Skeletal muscle tissue (tissue), 4 donors: ENCODE measurements around the gene GALNT7. TPM values are rescaled to one million over a fixed set of nuclear protein-coding genes. Genes with fewer than 3 reads are reported as not detected.

Experiments
- H3K27ac ChIP-seq: one replicate; pipeline ENCODE4 v1.7.0; 2013; ENCODE audit warnings: mild to moderate bottlenecking, low read depth, low read length, inconsistent platforms
- H3K27me3 ChIP-seq, 3 donors: one replicate each; pipeline ENCODE4 v1.7.0; 2013; ENCODE audit warnings: low read length in 3 of 3; ENCODE audit not compliant: control insufficient read depth in 3 of 3, insufficient read depth in 3 of 3
- H3K36me3 ChIP-seq, 3 donors: one replicate each; pipeline ENCODE4 v1.7.0; 2013; ENCODE audit warnings: low read length in 3 of 3; ENCODE audit not compliant: control insufficient read depth in 3 of 3, insufficient read depth in 3 of 3
- H3K4me1 ChIP-seq, 3 donors: one replicate each; pipeline ENCODE4 v1.7.0; 2013; ENCODE audit warnings: low read length in 3 of 3, mild to moderate bottlenecking in 3 of 3; ENCODE audit not compliant: control insufficient read depth in 3 of 3, insufficient read depth in 3 of 3
- H3K4me3 ChIP-seq, 3 donors: one replicate each; pipeline ENCODE4 v1.7.0; 2013; ENCODE audit warnings: low read length in 3 of 3
- H3K9ac ChIP-seq, 3 donors: one replicate each; pipeline ENCODE4 v1.7.0; 2013; ENCODE audit warnings: low read length in 3 of 3, mild to moderate bottlenecking in 3 of 3, moderate library complexity in 2 of 3, low read depth in 1 of 3
- H3K9me3 ChIP-seq, 3 donors: one replicate each; pipeline ENCODE4 v1.7.0; 2013; ENCODE audit warnings: low read length in 3 of 3; ENCODE audit not compliant: control insufficient read depth in 3 of 3
- total RNA-seq: library from RNA; depleted of rRNA; stranded (reverse); fragments of >200 nt; gene quantifications from one replicate; pipeline ENCODE4 v1.2.3, GENCODE V29; 2014
- donor health status: Osteomylitis.

GALNT7 gene
- total RNA-seq, 1 donor from 2014 or later: 18.8 TPM

DNA sequence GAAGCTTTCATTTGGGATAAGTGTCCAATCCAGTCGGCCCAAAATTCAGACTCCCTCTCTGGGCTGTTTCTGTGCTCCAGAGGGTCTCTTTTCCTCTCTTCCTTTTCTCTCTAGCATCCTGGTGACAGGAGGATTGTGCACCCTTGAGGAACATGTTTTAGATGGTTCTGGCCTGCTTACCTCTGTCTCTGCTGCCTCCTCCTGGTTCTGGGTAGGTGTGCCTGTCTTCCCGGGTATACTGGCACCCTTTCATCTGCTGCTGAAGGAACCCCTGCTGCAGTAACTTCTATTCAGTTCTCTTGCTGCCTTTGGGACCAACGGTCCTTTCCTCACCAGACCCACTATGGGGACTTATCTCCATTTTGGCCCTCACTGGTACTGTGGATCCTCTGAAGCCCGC is 112.4 kb downstream of the GALNT7 start:
- H3K27ac ChIP-seq: no peak overlapping the region
- no peak overlapping the region for H3K4me3 ChIP-seq
- H3K9ac ChIP-seq: no peak overlapping the region
- H3K36me3 ChIP-seq: no peaks in the 10 kb centered on the region
- H3K9me3 ChIP-seq: peaks cover 0 to 14% (median 0%) of the 10 kb centered on the region in 3 donors
- H3K4me1 ChIP-seq: no peaks in the 10 kb centered on the region
- no peaks in the 10 kb centered on the region for H3K27me3 ChIP-seq

DNA sequence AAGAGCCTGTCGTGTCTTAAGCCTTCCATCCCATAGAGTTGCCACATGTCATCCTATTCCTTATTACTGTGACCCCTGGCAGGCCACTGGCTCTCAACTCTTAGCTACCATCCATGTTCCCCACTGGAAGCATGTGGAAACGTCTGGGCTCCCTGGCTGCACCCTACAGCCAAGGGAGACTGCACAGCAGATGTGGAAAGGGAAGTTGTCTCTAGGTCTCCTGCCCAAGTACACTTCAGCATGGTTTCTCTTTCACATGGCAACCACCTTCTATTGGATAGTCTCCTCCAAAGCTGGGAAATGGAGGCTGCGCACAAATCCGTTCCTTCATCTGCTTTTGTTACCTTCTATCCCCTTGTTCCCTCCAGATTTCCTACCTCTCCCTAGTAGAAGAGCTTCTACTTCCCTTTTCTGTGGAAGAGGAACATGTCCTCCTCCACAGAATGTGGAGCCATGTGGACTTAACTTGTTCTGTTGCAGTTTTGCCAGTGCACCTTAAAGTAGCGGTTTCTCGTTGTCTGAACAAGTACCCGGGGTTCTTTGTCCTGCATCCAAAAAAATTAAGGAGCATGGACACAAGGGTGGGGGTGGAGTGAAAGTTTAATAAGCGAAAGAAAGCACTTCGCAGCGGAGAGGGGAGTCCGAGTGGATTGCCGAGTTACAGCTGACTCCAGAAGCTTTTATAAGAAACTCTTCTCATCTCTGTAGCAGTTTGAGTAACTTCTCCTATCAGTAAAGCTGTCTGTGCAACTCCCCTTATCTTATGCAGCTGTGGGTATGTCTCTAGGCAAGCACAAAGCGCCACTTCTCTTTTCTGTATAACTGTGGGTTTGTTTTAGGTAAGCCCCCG is 113.0 kb downstream of the GALNT7 start:
- no peak overlapping the region for H3K9ac ChIP-seq
- H3K4me1 ChIP-seq: no peaks in the 10 kb centered on the region
- H3K9me3 ChIP-seq: peaks cover 0 to 14% (median 0%) of the 10 kb centered on the region in 3 donors
- no peaks in the 10 kb centered on the region for H3K27me3 ChIP-seq
- no peak overlapping the region for H3K27ac ChIP-seq
- H3K4me3 ChIP-seq: no peak overlapping the region
- no peaks in the 10 kb centered on the region for H3K36me3 ChIP-seq

DNA sequence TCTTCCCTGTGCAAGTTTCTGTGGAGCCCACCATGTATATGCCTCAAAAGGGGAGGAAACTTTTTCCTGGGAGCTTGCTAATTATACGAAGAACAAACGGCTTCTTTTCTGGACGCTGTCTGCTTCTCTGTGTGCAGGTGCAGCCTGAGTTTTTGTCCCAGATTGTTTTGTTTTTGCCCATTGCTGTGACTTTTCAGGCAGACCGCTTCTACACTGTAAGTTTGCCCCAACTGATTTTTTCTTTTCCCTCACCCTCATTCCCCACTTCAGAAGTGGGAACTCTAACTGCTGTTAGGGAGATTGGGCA is 113.6 kb downstream of the GALNT7 start:
- no peak overlapping the region for H3K9ac ChIP-seq
- H3K9me3 ChIP-seq: peaks cover 0 to 14% (median 0%) of the 10 kb centered on the region in 3 donors
- no peaks in the 10 kb centered on the region for H3K27me3 ChIP-seq
- no peak overlapping the region for H3K27ac ChIP-seq
- no peak overlapping the region for H3K4me3 ChIP-seq
- no peaks in the 10 kb centered on the region for H3K4me1 ChIP-seq
- no peaks in the 10 kb centered on the region for H3K36me3 ChIP-seq

DNA sequence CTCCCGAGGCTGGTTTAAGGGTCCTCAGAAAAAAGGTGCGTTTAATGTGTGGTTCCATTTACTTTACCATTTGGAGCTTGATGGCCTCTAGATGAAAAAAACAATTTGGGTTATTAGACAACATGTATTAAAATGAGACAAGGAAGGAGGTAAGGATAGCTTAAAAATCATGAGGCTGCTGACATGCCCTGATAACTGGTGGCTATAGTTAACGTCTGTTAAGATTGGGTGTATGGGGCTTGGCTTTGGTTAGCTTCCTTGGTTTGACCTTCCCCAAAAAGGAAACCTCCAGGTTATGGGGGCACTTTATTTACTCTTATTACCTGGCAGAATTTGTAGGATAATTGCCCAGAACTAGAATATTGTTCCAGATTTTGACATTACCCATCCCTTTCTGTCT is 114.0 kb downstream of the GALNT7 start:
- no peak overlapping the region for H3K4me3 ChIP-seq
- no peaks in the 10 kb centered on the region for H3K36me3 ChIP-seq
- peaks cover 0 to 14% (median 0%) of the 10 kb centered on the region in 3 donors for H3K9me3 ChIP-seq
- no peak overlapping the region for H3K9ac ChIP-seq
- no peak overlapping the region for H3K27ac ChIP-seq
- H3K27me3 ChIP-seq: no peaks in the 10 kb centered on the region
- H3K4me1 ChIP-seq: no peaks in the 10 kb centered on the region

DNA sequence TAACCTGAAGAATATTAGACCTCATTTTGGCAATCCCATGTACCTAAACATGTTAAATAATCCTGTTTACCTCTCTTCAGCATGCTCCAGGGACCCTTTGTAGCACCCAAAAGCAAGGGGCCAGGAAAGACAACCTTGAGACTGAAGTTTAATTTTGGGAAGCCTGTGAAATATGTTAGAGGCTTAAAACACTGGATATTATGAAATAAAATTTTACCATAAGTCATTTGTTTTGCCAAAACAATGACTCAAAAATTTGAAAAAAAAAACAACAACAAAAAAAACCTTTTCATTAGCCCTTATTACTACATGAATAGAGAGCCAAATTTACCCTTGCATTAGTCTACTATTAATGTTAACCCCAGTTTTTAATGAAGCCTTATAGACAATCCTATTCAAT is 115.9 kb downstream of the GALNT7 start:
- H3K9ac ChIP-seq: no peak overlapping the region
- H3K27me3 ChIP-seq: no peaks in the 10 kb centered on the region
- no peaks in the 10 kb centered on the region for H3K4me1 ChIP-seq
- no peak overlapping the region for H3K4me3 ChIP-seq
- no peaks in the 10 kb centered on the region for H3K36me3 ChIP-seq
- no peak overlapping the region for H3K27ac ChIP-seq
- H3K9me3 ChIP-seq: peaks cover 0 to 14% (median 0%) of the 10 kb centered on the region in 3 donors

DNA sequence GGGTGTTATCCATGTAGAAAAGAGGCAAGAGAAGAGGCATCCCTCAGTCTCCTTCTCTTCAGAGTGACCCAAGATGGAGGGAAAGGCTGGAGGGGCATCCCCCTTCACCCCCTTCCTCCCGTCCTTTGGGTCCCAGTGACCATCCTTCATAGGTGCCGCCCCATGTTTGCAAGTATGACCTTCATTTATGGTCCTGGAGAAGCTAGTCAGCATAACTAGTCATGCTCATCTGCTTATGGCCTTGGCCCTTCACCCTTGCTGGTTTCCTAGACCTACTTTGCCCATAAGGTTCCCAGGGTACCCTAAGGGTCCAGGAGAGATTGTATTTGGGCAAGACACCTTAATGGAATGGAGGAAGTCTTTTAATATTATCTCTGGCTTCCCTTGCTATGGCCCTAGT is 118.9 kb downstream of the GALNT7 start:
- Histone ChIP-seq H3K27me3 (no peaks in the 10 kb centered on the region), H3K9ac (no peak overlapping the region), H3K36me3 (no peaks in the 10 kb centered on the region), H3K4me3 (no peak overlapping the region), H3K4me1 (no peaks in the 10 kb centered on the region), H3K27ac (no peak overlapping the region), H3K9me3 (peaks cover 0 to 14% (median 0%) of the 10 kb centered on the region in 3 donors)

DNA sequence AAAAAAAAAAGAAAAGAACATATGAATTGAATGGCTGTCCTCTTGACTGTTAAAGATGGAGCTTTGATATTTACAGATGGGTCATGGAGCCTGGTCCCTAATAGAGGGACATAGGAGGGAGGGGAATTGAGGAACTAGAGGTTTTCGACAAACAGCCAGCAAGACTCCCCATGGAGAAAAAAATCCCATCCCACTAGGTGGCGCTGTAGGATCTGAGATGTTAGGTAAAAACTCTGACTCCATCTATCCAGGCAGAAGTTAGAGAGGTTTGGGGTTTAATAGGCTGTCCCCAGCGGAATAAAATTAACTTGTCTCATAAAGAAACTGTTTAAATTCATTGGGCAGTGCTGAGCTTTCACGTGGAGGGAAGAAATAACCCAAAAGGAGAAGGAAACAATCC is 119.7 kb downstream of the GALNT7 start:
- no peak overlapping the region for H3K4me3 ChIP-seq
- no peaks in the 10 kb centered on the region for H3K36me3 ChIP-seq
- H3K9me3 ChIP-seq: peaks cover 0 to 10% (median 0%) of the 10 kb centered on the region in 3 donors
- H3K4me1 ChIP-seq: no peaks in the 10 kb centered on the region
- H3K27ac ChIP-seq: no peak overlapping the region
- H3K9ac ChIP-seq: no peak overlapping the region
- H3K27me3 ChIP-seq: no peaks in the 10 kb centered on the region

DNA sequence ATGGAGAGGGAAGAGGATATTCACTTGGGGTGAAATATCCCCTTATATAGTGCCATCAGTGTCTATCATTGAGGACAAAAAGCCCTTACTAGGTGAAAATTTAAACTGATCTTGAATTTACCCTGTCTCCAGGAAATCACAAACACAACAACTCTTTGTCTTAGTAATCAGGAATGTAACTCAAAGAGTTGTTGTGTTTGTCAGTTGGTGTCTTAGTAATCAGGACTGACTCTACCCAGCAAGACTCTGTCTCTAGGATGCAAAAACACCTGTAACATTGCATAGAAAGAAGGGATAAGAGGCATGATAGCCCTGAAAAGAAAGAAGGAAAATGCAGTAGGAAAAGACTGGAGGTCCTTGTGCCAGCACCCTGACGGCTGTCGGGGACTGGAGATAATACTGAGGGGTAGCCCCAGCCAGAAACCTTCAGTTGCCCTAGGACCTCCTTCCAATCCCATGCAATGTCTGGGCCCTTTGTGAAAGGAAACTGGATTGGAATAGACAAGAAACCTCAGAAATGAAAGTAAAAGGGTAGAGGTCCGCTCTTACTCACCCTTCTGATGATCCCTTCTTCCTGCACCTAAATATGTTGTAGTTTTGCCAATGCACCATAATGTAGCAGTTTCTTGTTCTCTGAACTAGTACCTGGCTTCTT is 120.2 kb downstream of the GALNT7 start:
- no peak overlapping the region for H3K4me3 ChIP-seq
- no peaks in the 10 kb centered on the region for H3K4me1 ChIP-seq
- no peak overlapping the region for H3K27ac ChIP-seq
- no peak overlapping the region for H3K9ac ChIP-seq
- H3K9me3 ChIP-seq: peaks cover 0 to 6% (median 0%) of the 10 kb centered on the region in 3 donors
- no peaks in the 10 kb centered on the region for H3K36me3 ChIP-seq
- H3K27me3 ChIP-seq: no peaks in the 10 kb centered on the region

DNA sequence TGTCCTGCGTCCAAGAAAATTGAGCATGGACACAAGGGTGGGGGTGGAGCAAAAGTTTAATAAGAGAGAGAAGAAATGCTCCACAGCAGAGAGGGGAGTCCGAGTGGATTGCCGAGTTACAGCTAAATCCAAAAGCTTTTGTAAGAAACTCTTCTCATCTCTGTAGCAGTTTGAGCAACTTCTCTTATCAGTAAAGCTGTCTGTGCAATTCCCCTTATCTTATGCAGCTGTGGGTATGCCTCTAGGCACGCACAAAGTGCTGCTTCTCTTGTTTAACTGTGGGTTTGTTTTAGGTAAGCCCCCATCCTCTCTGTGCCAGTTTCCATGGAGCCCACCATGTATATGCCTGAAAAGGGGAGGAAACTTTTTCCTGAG is 120.7 kb downstream of the GALNT7 start:
- Histone ChIP-seq H3K36me3 (no peaks in the 10 kb centered on the region), H3K4me3 (no peak overlapping the region), H3K4me1 (no peaks in the 10 kb centered on the region), H3K9me3 (peaks cover 0 to 3% (median 0%) of the 10 kb centered on the region in 3 donors), H3K27me3 (no peaks in the 10 kb centered on the region), H3K9ac (no peak overlapping the region), H3K27ac (no peak overlapping the region)

DNA sequence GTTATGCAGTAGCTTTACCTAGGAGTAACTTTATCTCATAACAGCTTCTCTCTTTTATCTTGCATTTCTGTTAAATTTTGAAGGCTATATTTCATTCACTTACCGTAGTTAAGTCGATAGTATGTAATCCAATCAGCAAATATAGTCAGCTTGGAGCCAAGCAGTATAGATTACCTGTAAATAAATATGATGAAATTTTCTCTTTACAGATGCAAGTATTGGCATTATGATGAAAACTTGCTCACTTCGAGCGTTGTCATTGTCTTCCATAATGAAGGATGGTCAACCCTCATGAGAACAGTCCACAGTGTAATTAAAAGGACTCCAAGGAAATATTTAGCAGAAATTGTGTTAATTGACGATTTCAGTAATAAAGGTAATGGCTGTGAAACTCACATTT is 123.3 kb downstream of the GALNT7 start:
- H3K4me1 ChIP-seq: no peaks in the 10 kb centered on the region
- H3K9me3 ChIP-seq: no peaks in the 10 kb centered on the region
- H3K9ac ChIP-seq: no peak overlapping the region
- no peaks in the 10 kb centered on the region for H3K36me3 ChIP-seq
- no peak overlapping the region for H3K27ac ChIP-seq
- H3K27me3 ChIP-seq: no peaks in the 10 kb centered on the region
- no peak overlapping the region for H3K4me3 ChIP-seq
